Lower leg skin (tissue), 4 donors: Measurements from ENCODE around the gene UBE2QL1. TPM values are rescaled to one million over a fixed set of nuclear protein-coding genes. Genes with fewer than 3 reads are reported as not detected.

Experiments used
- DNase-seq, 2 donors: peaks; one replicate each; pipeline ENCODE4 v3.0.0-alpha.2; 2019; ENCODE audit warnings: low spot score in 2 of 2
- H3K4me3 ChIP-seq: fragments of 200-600 bp; sonication (generic); 2 replicates; pipeline ENCODE4 v1.5.1; 2017; ENCODE audit warnings: mild to moderate bottlenecking, low read depth; ENCODE audit not compliant: poor library complexity, severe bottlenecking
- POLR2A ChIP-seq, 2 donors: fragments of 450-650 bp; IDR thresholded peaks; one replicate each; pipeline ENCODE4 v1.6.1; 2016 to 2017; ENCODE audit warnings: antibody characterized with exemption in 2 of 2, mild to moderate bottlenecking in 1 of 2, moderate library complexity in 1 of 2
- WGBS, 2 donors: methylation state at CpG; one replicate each; pipeline ENCODE4 v1.1.5; 2018; 5-methylcytosine and 5-hydroxymethylcytosine counted together
- intact Hi-C: fragments of 100-400 bp; cut with DNase I; formaldehyde crosslinking; loops from one replicate; pipeline ENCODE4 v1.15.0; 2023; ENCODE audit warnings: low total_unique reads
- total RNA-seq, 4 donors: library from RNA; depleted of rRNA; stranded (reverse); fragments of >200 nt; gene quantifications; one replicate each; pipeline ENCODE4 v1.1.0, GENCODE V29; 2016
- TF ChIP-seq, protein P1 (sequence below), 3 donors: fragments of 450-650 bp; IDR thresholded peaks; one replicate each; pipeline ENCODE4 v1.5.1; 2016; ENCODE audit warnings: antibody characterized with exemption in 3 of 3, mild to moderate bottlenecking in 3 of 3, moderate library complexity in 2 of 3

UBE2QL1 gene
- total RNA-seq, 4 donors from 2014 or later, result 0.72 to 3.4 (median 1.3) TPM

DNA sequence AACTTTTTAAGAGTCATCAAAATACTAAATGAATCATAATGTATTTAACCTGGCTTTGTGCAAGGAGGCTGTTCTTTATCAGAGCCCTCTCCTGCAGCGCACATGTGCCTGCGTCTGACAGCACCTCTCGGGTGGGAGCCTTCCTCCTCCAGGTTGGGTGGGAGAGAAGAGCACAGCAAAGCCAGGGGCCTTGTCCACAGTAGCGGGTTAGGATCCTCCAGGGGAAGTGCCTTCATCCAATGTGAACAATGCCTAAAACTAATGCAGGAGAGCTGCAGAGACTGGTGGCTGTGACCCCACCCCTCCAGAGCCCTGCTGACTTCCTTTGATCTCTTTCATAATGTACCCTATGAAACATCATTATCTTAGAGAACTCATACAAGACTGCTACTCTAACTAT lies 10.2 kb downstream of the UBE2QL1 start:
- WGBS, 2 donors, result 87 to 88% methylated on average over 4 of the region's 4 CpGs
- H3K4me3 ChIP-seq, result no peak overlapping the region
- intact Hi-C loops, result no loop called here
- TF ChIP-seq POLR2A (IDR thresholded peaks at IDR 0.05), result no peak
- TF ChIP-seq, protein P1, sequence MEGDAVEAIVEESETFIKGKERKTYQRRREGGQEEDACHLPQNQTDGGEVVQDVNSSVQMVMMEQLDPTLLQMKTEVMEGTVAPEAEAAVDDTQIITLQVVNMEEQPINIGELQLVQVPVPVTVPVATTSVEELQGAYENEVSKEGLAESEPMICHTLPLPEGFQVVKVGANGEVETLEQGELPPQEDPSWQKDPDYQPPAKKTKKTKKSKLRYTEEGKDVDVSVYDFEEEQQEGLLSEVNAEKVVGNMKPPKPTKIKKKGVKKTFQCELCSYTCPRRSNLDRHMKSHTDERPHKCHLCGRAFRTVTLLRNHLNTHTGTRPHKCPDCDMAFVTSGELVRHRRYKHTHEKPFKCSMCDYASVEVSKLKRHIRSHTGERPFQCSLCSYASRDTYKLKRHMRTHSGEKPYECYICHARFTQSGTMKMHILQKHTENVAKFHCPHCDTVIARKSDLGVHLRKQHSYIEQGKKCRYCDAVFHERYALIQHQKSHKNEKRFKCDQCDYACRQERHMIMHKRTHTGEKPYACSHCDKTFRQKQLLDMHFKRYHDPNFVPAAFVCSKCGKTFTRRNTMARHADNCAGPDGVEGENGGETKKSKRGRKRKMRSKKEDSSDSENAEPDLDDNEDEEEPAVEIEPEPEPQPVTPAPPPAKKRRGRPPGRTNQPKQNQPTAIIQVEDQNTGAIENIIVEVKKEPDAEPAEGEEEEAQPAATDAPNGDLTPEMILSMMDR (IDR thresholded peaks at IDR 0.05), result no peak
- no peak for DNase-seq

DNA sequence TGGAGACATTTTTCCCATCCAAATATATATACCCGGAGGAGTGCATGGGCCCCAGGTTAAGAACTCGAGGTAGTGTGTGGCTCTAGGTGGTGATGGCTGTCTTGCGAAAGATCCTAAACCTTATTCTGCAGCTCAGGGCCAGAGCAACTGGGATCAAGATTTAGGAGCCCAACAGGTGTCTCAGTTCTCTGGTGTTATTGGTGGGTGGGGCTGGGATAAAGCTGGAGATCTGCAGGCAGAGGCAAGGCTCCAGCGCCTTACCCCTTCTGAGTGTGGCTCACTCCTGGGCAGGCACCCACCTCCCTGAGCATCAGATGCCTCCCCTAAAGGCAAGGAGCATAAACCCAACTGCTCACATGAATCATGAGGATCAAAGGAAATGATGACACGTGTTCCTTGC lies 11.2 kb downstream of the UBE2QL1 start:
- no peak overlapping the region for H3K4me3 ChIP-seq
- DNase-seq, result no peak
- intact Hi-C loops, result no loop called here
- TF ChIP-seq POLR2A (IDR thresholded peaks at IDR 0.05), result no peak
- 61 to 64% methylated on average over 5 of the region's 5 CpGs for WGBS, 2 donors

DNA sequence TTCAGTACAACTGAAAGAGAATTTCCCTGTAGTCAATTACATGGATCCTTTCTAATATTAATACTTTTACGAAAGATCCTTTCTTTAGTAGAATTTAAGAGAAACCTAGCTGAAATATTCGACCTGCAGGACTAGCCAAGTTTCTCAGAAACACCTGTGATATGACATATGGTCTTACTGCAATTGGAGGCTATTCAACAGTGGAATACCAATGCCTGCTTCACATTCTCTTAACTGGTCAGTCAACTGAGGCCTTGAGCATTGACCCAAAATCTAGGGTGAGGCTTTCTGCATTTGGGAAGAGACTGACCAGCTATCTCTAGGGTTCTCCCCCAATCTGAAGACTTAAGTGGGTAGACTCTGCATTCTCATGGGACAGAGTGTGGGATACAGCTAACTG lies 12.3 kb downstream of the UBE2QL1 start:
- no peak overlapping the region for H3K4me3 ChIP-seq
- TF ChIP-seq POLR2A (IDR thresholded peaks at IDR 0.05), result no peak
- TF ChIP-seq, protein P1 (IDR thresholded peaks at IDR 0.05), result no peak
- no peak for DNase-seq
- WGBS, 2 donors, result 74 to 84% methylated on average over 2 of the region's 2 CpGs
- intact Hi-C loops, result no loop called here

DNA sequence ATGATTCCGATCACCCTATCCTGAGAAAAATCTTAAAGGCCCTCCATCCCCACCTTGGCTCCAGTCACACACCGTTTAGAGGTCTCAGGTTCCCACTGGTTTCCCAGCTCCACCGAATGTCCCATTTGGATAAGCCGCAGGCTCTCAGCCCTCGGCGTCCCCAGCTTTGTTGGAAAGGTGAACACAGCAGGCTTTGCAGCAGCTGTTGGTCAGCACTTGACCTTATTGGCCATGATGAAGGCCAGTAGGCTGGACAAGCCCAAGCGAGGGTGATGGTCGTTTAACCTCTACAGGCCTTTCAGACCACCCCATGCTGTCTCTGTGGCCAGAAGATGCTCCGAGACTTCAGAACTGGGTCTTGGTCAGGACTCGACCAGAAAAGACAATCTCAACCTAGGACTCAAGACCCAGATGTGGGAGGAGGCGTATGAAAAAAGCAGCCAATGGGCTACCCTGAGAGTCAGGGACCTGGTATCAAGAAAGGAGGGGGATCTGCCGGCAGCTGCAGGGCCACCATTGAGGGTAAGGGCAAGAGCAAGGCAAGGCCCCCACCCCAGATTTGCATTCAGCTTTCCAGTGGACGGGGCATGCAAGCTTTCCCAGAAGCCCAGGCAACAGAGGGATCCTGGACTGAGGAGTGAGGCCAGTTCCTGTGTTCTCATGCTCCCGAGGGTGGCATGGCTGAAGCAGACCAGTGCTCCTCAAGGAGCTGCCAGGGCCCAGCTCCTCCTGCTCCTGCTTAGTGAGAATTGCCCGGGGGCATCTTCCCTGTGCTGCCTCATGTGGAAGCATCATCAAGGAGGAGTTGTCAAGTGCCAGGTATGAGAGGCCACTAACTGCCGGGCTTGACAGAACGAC lies 13.4 kb downstream of the UBE2QL1 start:
- intact Hi-C loops, result no loop called here
- peak in 1 of 2 donors; percentile 82 for DNase-seq
- no peak for TF ChIP-seq POLR2A (IDR thresholded peaks at IDR 0.05)
- H3K4me3 ChIP-seq, result no peak overlapping the region
- WGBS, 2 donors, result 82 to 89% methylated on average over 17 of the region's 17 CpGs

DNA sequence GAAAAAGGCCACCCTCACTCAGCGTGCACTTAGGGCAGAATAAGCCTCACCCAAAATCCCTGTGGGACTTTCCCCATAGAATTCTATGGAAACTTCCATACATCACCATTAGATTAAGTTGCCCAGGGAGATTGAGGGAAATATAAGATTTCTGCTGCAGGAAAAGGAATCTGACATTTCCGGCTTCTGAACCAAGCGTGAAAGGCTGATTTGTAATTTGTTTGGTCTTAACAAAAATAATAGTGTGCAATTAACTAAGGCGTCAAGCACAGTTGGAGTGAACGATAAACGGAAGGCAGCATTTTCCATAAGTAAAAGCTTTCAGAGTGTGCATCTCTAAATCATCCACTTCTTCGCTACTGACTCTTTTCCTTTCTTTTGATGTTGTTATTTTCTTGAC lies 14.0 kb downstream of the UBE2QL1 start:
- no peak overlapping the region for H3K4me3 ChIP-seq
- 90 to 95% methylated on average over 7 of the region's 7 CpGs for WGBS, 2 donors
- intact Hi-C loops, result no loop called here
- TF ChIP-seq POLR2A (IDR thresholded peaks at IDR 0.05), result no peak
- TF ChIP-seq, protein P1 (IDR thresholded peaks at IDR 0.05), result no peak
- DNase-seq, result no peak

DNA sequence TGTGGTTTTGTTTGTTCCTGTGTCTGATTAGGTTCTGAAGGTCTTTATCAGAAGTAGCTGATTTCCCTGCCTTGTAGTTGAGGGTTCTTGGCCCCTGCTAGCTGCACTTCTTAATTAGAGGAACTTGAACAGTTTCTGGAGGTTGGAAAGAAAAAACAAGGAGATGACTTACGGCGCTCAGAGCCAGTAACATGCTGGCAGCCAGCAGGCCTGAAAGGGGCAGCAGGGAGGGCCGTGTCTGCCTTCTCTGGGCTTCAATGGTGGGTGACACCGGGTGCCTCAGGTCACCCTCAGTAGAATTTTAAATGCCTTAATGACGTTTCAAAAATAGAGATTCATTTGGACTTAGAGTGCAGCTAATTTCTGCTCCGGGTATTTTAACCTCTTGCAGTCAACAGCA lies 15.8 kb downstream of the UBE2QL1 start:
- no peak overlapping the region for H3K4me3 ChIP-seq
- DNase-seq, result peak in 1 of 2 donors; percentile 49
- 76 to 85% methylated on average over 6 of the region's 6 CpGs for WGBS, 2 donors
- intact Hi-C loops, result no loop called here
- TF ChIP-seq, protein P1 (IDR thresholded peaks at IDR 0.05), result no peak
